HG02642 (cell line): ENCODE measurements around the gene FGF19.

ENCODE experiments used
- ATAC-seq: cut with Tn5 transposase; IDR thresholded peaks from one replicate; pipeline ENCODE4 v1.9.1; 2021; ENCODE audit warnings: mild to moderate bottlenecking; ENCODE audit not compliant: unreplicated experiment, poor library complexity

FGF19 gene

GRCh38 chr11:69703768-69704507 is at the start of gene FGF19:
Gene FGF19, minus strand, starts transcription at chr11:69704022. Its CDS starts 146 bp downstream, at chr11:69703876.
- ATAC-seq, result no peak

GRCh38 chr11:69752890-69753289 is 49.1 kb upstream of the FGF19 start:
- no peak for ATAC-seq

- no peak for ATAC-seq
Measured at GRCh38 chr11:69750875-69751597, 47.2 kb upstream of the FGF19 start.

- ATAC-seq, result no peak
Measured at GRCh38 chr11:69750108-69750850, 46.5 kb upstream of the FGF19 start.

- no peak for ATAC-seq
Measured at GRCh38 chr11:69748637-69749036, 44.8 kb upstream of the FGF19 start.

GRCh38 chr11:69746752-69747742 is 43.2 kb upstream of the FGF19 start:
- ATAC-seq, result no peak

- ATAC-seq, result no peak
Measured at GRCh38 chr11:69746140-69746539, 42.3 kb upstream of the FGF19 start.

- no peak for ATAC-seq
Measured at GRCh38 chr11:69745201-69745600, 41.4 kb upstream of the FGF19 start.

- ATAC-seq, result no peak
Measured at GRCh38 chr11:69744435-69744834, 40.6 kb upstream of the FGF19 start.

- ATAC-seq, result no peak
Measured at GRCh38 chr11:69734841-69735240, 31.0 kb upstream of the FGF19 start.

GRCh38 chr11:69734367-69734766 is 30.5 kb upstream of the FGF19 start:
- no peak for ATAC-seq

- ATAC-seq, result no peak
Measured at GRCh38 chr11:69732910-69733309, 29.1 kb upstream of the FGF19 start.

- ATAC-seq, result no peak
Measured at GRCh38 chr11:69731110-69731509, 27.3 kb upstream of the FGF19 start.

GRCh38 chr11:69730500-69730899 is 26.7 kb upstream of the FGF19 start:
- ATAC-seq, result no peak

- no peak for ATAC-seq
Measured at GRCh38 chr11:69729252-69729651, 25.4 kb upstream of the FGF19 start.

- no peak for ATAC-seq
Measured at GRCh38 chr11:69727266-69727665, 23.4 kb upstream of the FGF19 start.

GRCh38 chr11:69726481-69726880 is 22.7 kb upstream of the FGF19 start:
- no peak for ATAC-seq

GRCh38 chr11:69726019-69726418 is 22.2 kb upstream of the FGF19 start:
- no peak for ATAC-seq

GRCh38 chr11:69721745-69722144 is 17.9 kb upstream of the FGF19 start:
- no peak for ATAC-seq

- ATAC-seq, result no peak
Measured at GRCh38 chr11:69721106-69721505, 17.3 kb upstream of the FGF19 start.
